Stimulated activated CD4-positive, alpha-beta T cell treated with anti-CD3 and anti-CD28 coated beads, Interleukin-15, amount 100 ng/mL, for 24 hours (primary cell): ENCODE results near the gene PALM2AKAP2.

Experiments used
- DNase-seq: peaks from one replicate; pipeline ENCODE4 v3.0.0-alpha.2; 2020

The PALM2AKAP2 gene

GRCh38 chr9:109775516-109775915 is 4.5 kb upstream of the PALM2AKAP2 start:
- DNase-seq: no peak

GRCh38 chr9:109776391-109776790 is 3.6 kb upstream of the PALM2AKAP2 start:
- no peak for DNase-seq

DNA sequence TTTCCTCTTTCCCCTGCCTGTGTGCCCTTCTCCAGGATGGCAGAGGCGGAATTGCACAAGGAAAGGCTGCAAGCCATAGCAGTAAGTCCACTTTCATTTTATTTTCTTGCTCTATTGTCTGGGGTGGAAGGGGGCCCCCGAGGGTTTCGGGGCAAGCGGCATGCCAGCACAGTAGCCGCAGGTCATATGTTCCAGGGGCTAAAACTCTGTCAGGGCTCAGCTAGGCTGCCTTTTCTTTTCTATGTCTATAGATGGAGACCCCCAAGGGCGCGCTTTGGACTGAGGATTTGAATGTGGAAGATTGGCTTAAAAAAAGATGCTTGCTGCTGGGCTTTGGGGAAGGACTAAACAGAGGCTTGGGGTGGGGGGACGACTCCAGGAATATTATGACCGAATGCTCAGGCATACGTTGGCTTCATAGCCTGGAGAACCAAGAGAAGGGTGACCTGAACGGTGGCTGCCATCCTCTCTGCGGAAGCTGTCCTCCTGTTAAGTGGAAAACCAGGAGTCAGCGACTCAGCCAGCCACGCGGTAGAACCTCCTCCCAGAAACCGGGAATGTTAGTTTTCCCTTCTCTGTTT is 545 bp downstream of the PALM2AKAP2 start:
- DNase-seq: no peak

DNA sequence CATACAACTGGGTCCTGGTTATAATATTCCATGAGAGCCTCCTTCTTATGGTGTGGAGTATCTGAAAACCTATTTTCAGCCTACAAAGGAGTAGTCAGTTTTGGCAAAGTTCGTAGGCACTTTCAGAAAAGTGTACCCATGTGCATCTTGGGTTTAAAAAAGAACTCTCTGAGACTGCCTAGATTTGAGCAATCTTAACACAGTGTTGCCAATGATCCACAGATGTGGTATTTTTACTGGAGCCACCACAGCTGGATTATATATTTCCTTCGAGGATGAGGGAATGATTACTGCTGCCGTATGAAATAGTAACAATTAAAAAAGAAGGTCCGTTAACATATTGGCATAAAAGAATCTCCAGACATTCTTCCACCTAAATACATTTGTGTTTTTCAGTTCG is 1.1 kb downstream of the PALM2AKAP2 start:
- DNase-seq: no peak

- DNase-seq: no peak
These were observed 1.7 kb downstream of the PALM2AKAP2 start for GRCh38 chr9:109781541-109782197.

GRCh38 chr9:109787735-109788134 is 7.7 kb downstream of the PALM2AKAP2 start:
- DNase-seq: no peak

DNA sequence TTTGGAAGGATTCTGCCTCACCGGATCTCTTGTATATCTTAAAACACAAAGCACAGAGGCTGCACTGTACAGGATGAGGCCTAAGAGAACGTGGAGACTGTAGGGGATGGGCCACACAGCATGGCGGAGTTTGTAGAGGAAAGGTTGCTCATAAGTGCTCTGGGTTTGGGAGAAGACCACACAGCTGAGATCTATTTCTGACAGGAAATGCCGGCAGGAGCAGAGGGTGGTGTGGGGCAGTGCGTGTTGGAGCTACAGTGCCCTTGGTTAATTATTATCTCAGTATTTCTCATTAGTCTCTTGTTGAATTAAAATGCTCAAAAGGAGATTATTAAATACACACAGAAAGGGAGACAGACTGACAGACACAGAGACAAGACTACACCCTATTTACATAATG is 9.6 kb downstream of the PALM2AKAP2 start:
- DNase-seq: no peak

- no peak for DNase-seq
These were observed 10.0 kb downstream of the PALM2AKAP2 start for GRCh38 chr9:109789971-109790370.

DNA sequence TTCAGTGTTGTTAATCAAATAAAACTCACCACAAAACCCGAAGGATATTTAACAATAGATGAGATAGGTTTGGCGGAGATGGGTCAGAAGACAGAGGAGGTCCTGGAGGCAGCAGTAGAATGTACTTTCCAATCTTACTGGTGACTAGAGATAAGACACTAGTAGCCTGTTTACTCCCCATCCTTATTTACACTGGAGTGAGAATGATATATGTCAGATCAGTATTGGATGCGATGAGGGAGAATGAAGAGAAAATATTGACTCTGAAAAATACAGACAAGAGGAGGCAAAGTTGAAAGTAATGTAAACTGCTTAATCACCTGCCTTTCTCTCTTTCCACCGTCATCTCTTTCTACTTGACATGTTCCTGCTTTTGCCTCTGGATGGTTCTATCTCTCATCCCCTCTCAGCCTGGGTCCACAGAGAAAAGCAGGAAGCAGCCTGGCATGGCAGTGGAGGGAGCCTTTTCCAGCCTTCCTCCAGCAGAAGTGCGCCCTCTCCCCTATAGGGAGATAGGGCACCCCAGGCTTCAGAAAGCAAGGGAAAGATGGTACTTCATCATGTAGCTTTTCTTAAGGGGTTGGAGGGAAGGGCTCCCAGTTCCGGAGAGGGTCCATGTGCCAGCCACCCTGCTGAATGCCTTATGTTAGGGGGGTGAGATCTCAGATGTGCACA is 11.1 kb downstream of the PALM2AKAP2 start:
- no peak for DNase-seq

- no peak for DNase-seq
These were observed 11.7 kb downstream of the PALM2AKAP2 start for GRCh38 chr9:109791747-109792146.

DNA sequence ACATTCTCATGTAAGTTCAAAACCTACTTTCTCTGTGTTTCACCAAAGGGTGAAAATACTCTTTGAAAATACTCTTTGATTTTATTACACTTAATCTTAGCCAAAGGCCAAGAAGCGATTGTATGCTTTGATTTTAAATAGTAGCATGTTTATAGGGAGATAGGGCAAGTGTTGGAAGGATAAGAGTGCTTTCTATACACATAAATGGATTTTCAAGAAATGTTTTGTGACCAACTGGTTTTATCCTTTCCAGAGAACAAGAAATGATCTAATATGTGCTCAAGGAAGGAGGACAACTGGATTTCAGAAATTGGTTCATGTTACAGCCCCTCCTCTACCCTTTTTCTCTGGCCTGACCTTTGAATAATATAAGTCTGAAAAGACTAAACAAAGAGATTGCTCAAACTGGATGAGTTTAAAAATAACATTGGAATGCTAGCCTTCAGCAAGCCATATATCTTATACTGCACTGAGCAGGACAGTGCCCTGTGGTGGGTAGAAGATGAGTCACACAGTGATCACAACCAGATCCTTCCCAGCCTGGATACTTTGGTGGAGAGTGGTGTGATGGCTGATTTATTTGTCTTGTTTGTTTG is 13.1 kb downstream of the PALM2AKAP2 start:
- DNase-seq: no peak

- DNase-seq: no peak
These were observed 13.9 kb downstream of the PALM2AKAP2 start for GRCh38 chr9:109793921-109794320.

GRCh38 chr9:109794361-109795012 is 14.5 kb downstream of the PALM2AKAP2 start:
- DNase-seq: no peak

DNA sequence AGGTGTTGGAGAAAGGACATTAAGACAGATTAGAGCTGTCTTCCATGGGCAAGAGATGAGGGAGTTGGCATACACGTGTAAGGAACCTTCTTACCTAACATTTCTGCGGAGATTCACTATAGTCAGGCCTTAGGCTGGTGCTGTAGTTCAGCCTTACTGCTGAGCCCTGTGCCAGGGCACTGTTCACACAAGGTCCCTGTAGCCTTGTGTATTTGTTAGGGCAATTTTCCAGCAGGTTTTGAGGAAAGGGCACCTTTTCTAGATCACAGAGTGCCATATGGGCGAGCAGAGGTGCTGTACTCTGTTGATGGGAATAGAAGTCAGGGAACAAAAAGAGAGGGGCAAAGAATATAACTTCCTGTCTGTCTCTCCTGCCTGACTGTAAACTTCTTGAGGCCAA is 15.6 kb downstream of the PALM2AKAP2 start:
- DNase-seq: no peak

DNA sequence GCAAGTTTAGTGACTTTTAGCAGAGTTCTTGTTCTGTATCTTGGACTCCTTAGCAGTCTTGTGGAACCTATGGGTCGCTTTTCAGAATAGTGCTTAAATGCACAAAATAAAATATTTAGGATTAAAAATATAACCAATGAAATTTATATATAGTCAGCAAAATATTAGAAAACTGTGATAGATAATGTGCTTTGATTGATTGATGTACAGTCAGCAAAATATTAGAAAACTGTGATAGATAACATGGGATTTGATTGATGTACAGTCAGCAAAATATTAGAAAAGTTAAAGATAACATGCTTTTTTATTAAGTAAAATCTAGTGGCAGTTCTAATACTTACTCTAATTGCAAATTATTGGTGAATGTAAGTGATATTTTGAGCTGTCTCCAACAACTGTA is 16.1 kb downstream of the PALM2AKAP2 start:
- DNase-seq: no peak

- no peak for DNase-seq
These were observed 17.0 kb downstream of the PALM2AKAP2 start for GRCh38 chr9:109797006-109797405.

DNA sequence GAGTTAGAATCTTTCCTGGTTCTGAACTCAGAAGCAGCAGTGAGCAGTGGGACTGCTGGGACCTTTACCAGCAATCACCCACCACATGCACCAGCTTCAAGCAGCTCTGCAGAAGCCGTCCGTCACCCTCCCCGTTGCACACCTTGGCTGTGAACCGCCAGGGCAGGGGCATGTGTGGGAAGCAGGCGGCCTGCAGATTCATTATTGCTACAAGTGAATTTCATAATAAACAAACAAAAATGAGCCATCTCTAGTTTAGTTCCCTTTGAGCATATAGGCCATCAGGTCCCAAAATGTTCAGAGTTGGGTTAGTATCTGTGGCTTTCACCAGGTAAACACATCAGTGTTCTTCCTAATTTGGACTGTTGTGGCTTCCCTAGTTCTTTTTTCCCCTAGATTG is 17.5 kb downstream of the PALM2AKAP2 start:
- DNase-seq: no peak

DNA sequence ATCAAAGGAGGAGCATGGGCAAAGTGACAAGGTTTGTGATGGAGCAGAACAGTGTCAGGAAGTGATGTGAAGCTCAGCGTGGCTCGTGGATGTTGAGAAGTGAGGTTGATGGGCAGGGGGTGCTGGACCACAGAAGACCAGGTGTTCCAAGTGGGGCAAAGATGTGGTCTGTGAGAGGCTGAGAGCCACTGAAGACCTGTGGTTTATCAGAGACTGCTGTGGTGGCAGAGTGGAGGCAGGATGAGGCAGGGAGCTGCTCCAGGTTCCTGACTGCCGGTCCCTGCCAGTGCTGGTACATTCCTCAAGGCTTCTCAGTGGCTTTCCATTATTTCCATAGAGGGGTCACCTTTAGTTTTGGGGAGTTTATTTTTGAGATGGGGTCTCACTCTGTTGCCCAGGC is 19.1 kb downstream of the PALM2AKAP2 start:
- no peak for DNase-seq

- DNase-seq: no peak
These were observed 19.8 kb downstream of the PALM2AKAP2 start for GRCh38 chr9:109799792-109800191.

DNA sequence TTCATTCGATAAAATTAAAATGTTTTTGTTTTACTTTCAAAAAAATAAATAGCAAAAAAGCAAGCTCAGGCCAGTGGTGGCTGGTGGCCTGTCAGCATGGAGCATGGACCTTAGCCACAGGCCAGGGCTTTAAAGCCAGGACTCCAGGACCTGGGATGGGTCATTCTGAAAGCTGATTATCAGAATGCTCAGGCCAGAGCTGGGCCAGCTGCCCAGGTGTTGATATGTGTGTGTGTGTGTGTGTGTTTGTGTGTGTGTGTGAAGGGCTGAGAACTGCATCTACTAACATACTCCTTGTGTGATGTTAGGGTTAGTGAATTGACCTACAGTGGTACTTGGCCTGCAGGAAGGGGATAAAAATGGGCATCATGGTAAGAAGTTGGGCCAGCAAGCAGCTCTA is 21.5 kb downstream of the PALM2AKAP2 start:
- DNase-seq: no peak

DNA sequence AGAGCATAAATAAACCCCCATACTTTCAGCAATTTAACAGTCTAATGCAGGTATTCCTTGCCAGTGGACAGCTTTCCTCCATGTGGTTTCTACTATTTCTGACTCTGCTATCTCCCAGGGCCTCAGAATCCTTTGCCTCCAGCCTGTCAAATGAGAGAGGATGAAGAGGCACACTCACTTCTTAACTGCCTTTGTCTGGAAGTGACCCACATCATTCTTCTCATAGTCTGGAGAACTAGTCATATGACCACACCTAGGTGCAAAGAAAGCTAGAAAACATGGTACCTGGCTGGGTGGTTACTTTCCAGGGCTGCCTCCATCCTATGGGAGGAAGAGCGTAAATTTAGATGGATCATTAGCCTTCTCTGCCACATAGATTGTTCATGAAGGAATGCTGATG is 22.5 kb downstream of the PALM2AKAP2 start:
- no peak for DNase-seq

DNA sequence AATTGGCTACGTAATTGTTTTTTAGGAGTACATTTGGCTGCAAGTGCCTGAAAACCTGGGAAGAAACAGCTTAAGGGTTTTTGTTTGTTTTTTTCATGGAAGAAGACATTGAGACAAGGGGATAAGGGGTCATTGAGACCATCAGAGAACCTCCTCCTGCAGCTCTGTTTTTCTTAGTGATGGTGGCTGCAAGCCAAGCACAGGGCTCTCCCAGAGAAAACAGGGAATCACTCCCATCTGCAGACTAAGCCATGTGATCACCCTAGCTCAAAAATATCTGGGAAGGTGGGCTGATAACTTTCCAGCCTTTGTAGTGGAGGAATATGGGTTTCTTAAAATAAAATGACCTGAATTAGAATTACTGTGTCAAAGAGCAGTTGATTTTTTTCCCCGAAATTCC is 25.1 kb downstream of the PALM2AKAP2 start:
- no peak for DNase-seq

DNA sequence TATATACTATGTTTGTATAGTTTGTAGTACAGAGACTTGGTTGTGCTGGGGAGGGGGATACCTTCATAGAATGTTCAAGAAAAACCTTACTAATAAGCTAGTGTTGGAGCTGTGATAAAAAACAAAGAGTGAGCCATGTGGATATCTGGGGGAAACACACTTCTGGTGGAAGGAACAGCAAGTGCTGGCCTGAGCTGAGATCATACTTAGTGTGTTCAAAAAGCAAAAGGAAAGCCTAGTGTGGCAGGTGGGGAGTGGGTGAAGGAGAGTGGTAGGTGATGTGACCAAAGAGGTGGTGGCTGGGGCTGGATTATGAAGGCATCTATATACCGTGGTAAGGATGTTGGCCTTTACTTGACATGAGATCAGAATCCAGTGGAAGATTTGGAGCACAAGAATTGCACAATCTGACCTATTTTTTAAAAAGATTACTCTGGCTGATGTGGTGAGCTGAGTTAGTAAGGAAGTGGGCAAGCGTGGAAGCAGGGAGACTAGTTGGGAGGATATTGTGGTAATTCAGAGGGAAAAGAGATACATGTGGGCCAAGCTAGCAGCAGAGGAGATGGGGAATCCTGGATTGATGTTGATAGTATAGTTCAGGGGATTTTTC is 26.6 kb downstream of the PALM2AKAP2 start:
- DNase-seq: no peak
